H9 (cell line): Measurements from ENCODE around the gene ITPR1. TPM values are rescaled to one million over a fixed set of nuclear protein-coding genes. Genes with fewer than 3 reads are reported as not detected.

Experiments used
- DNase-seq: peaks from one replicate; pipeline ENCODE4 v3.0.0-alpha.2; 2017
- H2AFZ ChIP-seq: one replicate; pipeline ENCODE4 v1.6.1; 2013; ENCODE audit warnings: mild to moderate bottlenecking, low read length, control low read depth, moderate library complexity
- H2AK5ac ChIP-seq: 2 replicates; pipeline ENCODE4 v1.6.1; 2013; ENCODE audit warnings: low read length, control low read depth, mixed read lengths; ENCODE audit not compliant: insufficient read length
- H2BK120ac ChIP-seq: one replicate; pipeline ENCODE4 v1.6.1; 2013; ENCODE audit warnings: low read depth, mild to moderate bottlenecking, low read length, control low read depth, inconsistent platforms; ENCODE audit not compliant: poor library complexity, severe bottlenecking
- H2BK12ac ChIP-seq: 2 replicates; pipeline ENCODE4 v1.6.1; 2013; ENCODE audit warnings: low read length, control low read depth, mixed read lengths, low read depth; ENCODE audit not compliant: insufficient read length
- H2BK15ac ChIP-seq: 2 replicates; pipeline ENCODE4 v1.6.1; 2013; ENCODE audit warnings: low read depth, low read length, control low read depth
- H2BK20ac ChIP-seq: one replicate; pipeline ENCODE4 v1.6.1; 2013; ENCODE audit warnings: low read depth, mild to moderate bottlenecking, low read length, control low read depth, inconsistent platforms; ENCODE audit not compliant: poor library complexity, severe bottlenecking
- H2BK5ac ChIP-seq: 2 replicates; pipeline ENCODE4 v1.6.1; 2013; ENCODE audit warnings: low read length, control low read depth, mixed read lengths; ENCODE audit not compliant: insufficient read length
- H3K14ac ChIP-seq: 2 replicates; pipeline ENCODE4 v1.6.1; 2013; ENCODE audit warnings: low read length, control low read depth; ENCODE audit not compliant: insufficient read depth
- H3K18ac ChIP-seq: 2 replicates; pipeline ENCODE4 v1.6.1; 2013; ENCODE audit warnings: low read depth, mild to moderate bottlenecking, mixed read lengths, low read length, control low read depth; ENCODE audit not compliant: insufficient read length
- H3K23ac ChIP-seq: 2 replicates; pipeline ENCODE4 v1.6.1; 2013; ENCODE audit warnings: low read length, control low read depth, mixed read lengths, low read depth; ENCODE audit not compliant: insufficient read length
- H3K23me2 ChIP-seq: 2 replicates; pipeline ENCODE4 v1.6.1; 2013; ENCODE audit warnings: low read depth, mild to moderate bottlenecking, mixed read lengths, low read length, control low read depth; ENCODE audit not compliant: insufficient read length, poor library complexity, severe bottlenecking
- H3K27ac ChIP-seq: 2 replicates; pipeline ENCODE4 v1.5.1; 2013; ENCODE audit warnings: low read length, control low read depth, mixed read lengths, low read depth; ENCODE audit not compliant: insufficient read length
- H3K27me3 ChIP-seq: 2 replicates; pipeline ENCODE4 v1.6.1; 2013; ENCODE audit warnings: low read length, control low read depth, inconsistent platforms; ENCODE audit not compliant: insufficient read depth
- H3K4ac ChIP-seq: 2 replicates; pipeline ENCODE4 v1.6.1; 2013; ENCODE audit warnings: low read depth, mild to moderate bottlenecking, control low read depth, inconsistent platforms, low read length, moderate library complexity
- H3K4me1 ChIP-seq: 2 replicates; pipeline ENCODE4 v1.6.1; 2013; ENCODE audit warnings: low read length, control low read depth, inconsistent platforms; ENCODE audit not compliant: insufficient read depth
- H3K4me2 ChIP-seq: 2 replicates; pipeline ENCODE4 v1.6.1; 2013; ENCODE audit warnings: low read length, control low read depth, mixed read lengths; ENCODE audit not compliant: insufficient read length, insufficient read depth
- H3K56ac ChIP-seq: 2 replicates; pipeline ENCODE4 v1.6.1; 2013; ENCODE audit warnings: low read depth, mild to moderate bottlenecking, mixed read lengths, low read length, control low read depth; ENCODE audit not compliant: insufficient read length
- H3K79me1 ChIP-seq: 2 replicates; pipeline ENCODE4 v1.6.1; 2013; ENCODE audit warnings: low read depth, mild to moderate bottlenecking, moderate library complexity, low read length, control low read depth, inconsistent platforms; ENCODE audit not compliant: insufficient read depth, poor library complexity, severe bottlenecking
- H3K79me2 ChIP-seq: 2 replicates; pipeline ENCODE4 v1.6.1; 2013; ENCODE audit warnings: low read length, control low read depth, inconsistent platforms; ENCODE audit not compliant: insufficient read depth
- H3K9ac ChIP-seq: 2 replicates; pipeline ENCODE4 v1.6.1; 2013; ENCODE audit warnings: low read length, control low read depth, mixed read lengths; ENCODE audit not compliant: insufficient read length; ENCODE audit errors: extremely low read depth
- H3K9me3 ChIP-seq: one replicate; pipeline ENCODE4 v1.6.1; 2013; ENCODE audit warnings: low read depth, low read length, inconsistent platforms; ENCODE audit not compliant: control insufficient read depth
- H3T11ph ChIP-seq: one replicate; pipeline ENCODE4 v1.6.1; 2013; ENCODE audit warnings: mild to moderate bottlenecking, low read length, control low read depth, inconsistent platforms
- H4K20me1 ChIP-seq: one replicate; pipeline ENCODE4 v1.6.1; 2013; ENCODE audit not compliant: control insufficient read depth, insufficient read length, insufficient read depth
- H4K5ac ChIP-seq: 2 replicates; pipeline ENCODE4 v1.6.1; 2013; ENCODE audit warnings: low read depth, mild to moderate bottlenecking, mixed read lengths, low read length, control low read depth; ENCODE audit not compliant: insufficient read length
- H4K8ac ChIP-seq: replicated peaks from 2 replicates; pipeline ENCODE4 v1.6.1; 2013; ENCODE audit warnings: low read length, control low read depth, mixed read lengths, low read depth; ENCODE audit not compliant: insufficient read length
- H4K91ac ChIP-seq: 2 replicates; pipeline ENCODE4 v1.6.1; 2013; ENCODE audit warnings: low read depth, mild to moderate bottlenecking, moderate library complexity, mixed read lengths, low read length, control low read depth; ENCODE audit not compliant: insufficient read length
- H3K27ac Mint-ChIP-seq, 3 experiments: 2 replicates in 2 of 3; 3 replicates in 1 of 3; pipeline ENCODE4 v1.8.0; 2020 to 2021; ENCODE audit warnings: mixed read lengths in 3 of 3, mild to moderate bottlenecking in 1 of 3, moderate library complexity in 1 of 3
- H3K27me3 Mint-ChIP-seq: 2 replicates; pipeline ENCODE4 v1.8.0; 2021; ENCODE audit warnings: low read depth, mild to moderate bottlenecking, moderate library complexity, mixed read lengths
- H3K36me3 Mint-ChIP-seq, 3 experiments: 2 replicates in 2 of 3; 3 replicates in 1 of 3; pipeline ENCODE4 v1.8.0; 2020 to 2021; ENCODE audit warnings: low read depth in 3 of 3, mixed read lengths in 3 of 3; ENCODE audit not compliant: insufficient read depth in 1 of 3
- H3K4me1 Mint-ChIP-seq, 2 experiments: 2 replicates each; pipeline ENCODE4 v1.8.0; 2020; ENCODE audit warnings: mixed read lengths in 2 of 2
- H3K4me3 Mint-ChIP-seq, 2 experiments: 2 replicates in 1 of 2; 3 replicates in 1 of 2; pipeline ENCODE4 v1.8.0; 2020 to 2021; ENCODE audit warnings: mild to moderate bottlenecking in 2 of 2, mixed read lengths in 2 of 2, moderate library complexity in 1 of 2
- H3K9me3 Mint-ChIP-seq, 2 experiments: 2 replicates in 1 of 2; 3 replicates in 1 of 2; pipeline ENCODE4 v1.8.0; 2020; ENCODE audit warnings: mild to moderate bottlenecking in 2 of 2, mixed read lengths in 2 of 2, moderate library complexity in 1 of 2
- CTCF ChIP-seq: fragments of 200-600 bp; sonication (generic); conservative IDR thresholded peaks from 3 replicates; pipeline ENCODE4 v1.8.0; 2021; ENCODE audit warnings: antibody characterized with exemption, mild to moderate bottlenecking
- WGBS: extraction: QIAGEN DNeasy Blood & Tissue Kit; methylation state at CpG from one replicate; pipeline ENCODE4 v1.1.7; 2013; ENCODE audit warnings: missing lambda C conversion rate, low lambda C conversion rate, mixed read lengths; ENCODE audit not compliant: insufficient read length; ENCODE audit errors: extremely low coverage; 5-methylcytosine and 5-hydroxymethylcytosine counted together
- total RNA-seq: library from RNA; stranded (reverse); gene quantifications from 2 replicates; pipeline ENCODE4 v1.2.1, GENCODE V29; 2021

The ITPR1 gene
- total RNA-seq, 1 experiment from 2014 or later: 4.2 TPM

GRCh38 chr3:4684117-4684516, 191.0 kb downstream of the ITPR1 start:
- H3K27ac ChIP-seq: no peak overlapping the region
- no peak for TF ChIP-seq CTCF
- no peak overlapping the region for H4K5ac ChIP-seq
- Mint-ChIP-seq H3K4me3 (no peak overlapping the region), H3K4me1 (peaks cover 5 to 6% of the 10 kb centered on the region in 2 experiments; a peak in 2 of 4 replicates), H3K27ac (no peak overlapping the region), H3K36me3 (peaks cover 0 to 6% (median 0%) of the 10 kb centered on the region in 3 experiments; a peak in 3 of 7 replicates), H3K9me3 (peaks cover 0 to 2% of the 10 kb centered on the region in 2 experiments; a peak in 1 of 5 replicates), H3K27me3 (no peaks in the 10 kb centered on the region)
- no peak overlapping the region for H2AK5ac ChIP-seq
- no peak overlapping the region for H2BK5ac ChIP-seq
- H3K9ac ChIP-seq: no peak overlapping the region
- H2BK12ac ChIP-seq: no peak overlapping the region
- DNase-seq: no peak
- H3K4me1 ChIP-seq: peaks cover 2% of the 10 kb centered on the region; the same call in 1 of the 2 replicates
- no peak overlapping the region for H3T11ph ChIP-seq
- H2BK20ac ChIP-seq: no peak overlapping the region
- H4K91ac ChIP-seq: no peak overlapping the region
- no peak overlapping the region for H2BK120ac ChIP-seq
- H3K9me3 ChIP-seq: no peaks in the 10 kb centered on the region
- no peaks in the 10 kb centered on the region for H3K79me1 ChIP-seq
- no peak overlapping the region for H3K56ac ChIP-seq
- H4K20me1 ChIP-seq: no peaks in the 10 kb centered on the region
- H3K14ac ChIP-seq: no peak overlapping the region
- H3K23me2 ChIP-seq: no peaks in the 10 kb centered on the region
- WGBS: no CpG with 5 or more reads among the region's 1 CpG
- no peak overlapping the region for H3K4ac ChIP-seq
- no peak overlapping the region for H3K18ac ChIP-seq
- no peaks in the 10 kb centered on the region for H3K79me2 ChIP-seq
- H3K23ac ChIP-seq: no peak overlapping the region
- H4K8ac ChIP-seq: no peak overlapping the region
- H2BK15ac ChIP-seq: no peak overlapping the region
- H3K27me3 ChIP-seq: no peaks in the 10 kb centered on the region
- H3K4me2 ChIP-seq: no peak overlapping the region
- H2AFZ ChIP-seq: no peak overlapping the region
